Gastrocnemius medialis (tissue), 4 donors: ENCODE data around the gene DGLUCY.

Experiments used
- CTCF ChIP-seq, 5 experiments: fragments of 450-650 bp in 3 of 5; fragments of 200-600 bp in 2 of 5; sonication (generic) in 2 of 5; IDR thresholded peaks in 4 of 5; conservative IDR thresholded peaks in 1 of 5; 1 replicate in 4 of 5; 2 replicates in 1 of 5; pipeline ENCODE4 v1.5.1; 2016 to 2019; ENCODE audit warnings: antibody characterized with exemption in 5 of 5, mild to moderate bottlenecking in 3 of 5, moderate library complexity in 3 of 5
- POLR2A ChIP-seq, 2 donors: fragments of 450-650 bp; IDR thresholded peaks; one replicate each; pipeline ENCODE4 v1.6.1; 2017; ENCODE audit warnings: antibody characterized with exemption in 2 of 2, mild to moderate bottlenecking in 2 of 2, moderate library complexity in 2 of 2

- TF ChIP-seq CTCF (IDR thresholded peaks at IDR 0.05 in 4 of 5, conservative IDR thresholded peaks at IDR 0.05 in 1 of 5) (no peak), POLR2A (IDR thresholded peaks at IDR 0.05) (no peak)
These were observed 116.6 kb downstream of the DGLUCY start for GRCh38 chr14:91230397-91231035.
